Measurements from ENCODE around the gene BCL2L13. TPM values are rescaled to one million over a fixed set of nuclear protein-coding genes. Genes with fewer than 3 reads are reported as not detected.
"Not testable (repeated sequence)": the region's sequence is repeated elsewhere in the genome, so short reads cannot be mapped to it uniquely, and the experiment has no call there.

BCL2L13 gene
- total RNA-seq, 1 donor: 32.0 TPM

GRCh38 chr22:17692841-17693240 lies 54.3 kb downstream of the BCL2L13 start:
- no peak for DNase-seq (ENCODE audit: low read depth in 2 of 3, low spot score in 2 of 3)

GRCh38 chr22:17694193-17694592 lies 55.6 kb downstream of the BCL2L13 start:
- DNase-seq (ENCODE audit: low read depth in 2 of 3, low spot score in 2 of 3): no peak

DNA sequence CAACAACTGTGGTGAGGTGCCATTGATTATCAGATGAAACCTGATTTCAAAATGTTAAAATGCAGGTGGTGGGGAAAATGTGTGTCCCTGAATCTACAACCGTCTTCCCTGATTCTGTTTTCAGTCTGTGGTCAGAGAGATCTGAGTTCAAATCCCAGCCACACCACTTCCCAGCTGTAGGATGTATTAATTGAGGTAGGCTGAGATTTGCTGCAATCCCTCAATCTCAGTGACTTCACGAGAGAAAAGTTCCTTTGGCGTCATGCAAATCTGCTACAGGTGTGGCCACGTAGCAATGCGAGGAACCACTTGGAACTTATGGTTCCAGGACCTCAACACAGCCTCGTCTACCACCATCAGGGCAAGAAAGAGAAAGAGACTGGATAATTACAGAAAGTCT lies 56.2 kb downstream of the BCL2L13 start:
- DNase-seq (ENCODE audit: low read depth in 2 of 3, low spot score in 2 of 3): no peak

DNA sequence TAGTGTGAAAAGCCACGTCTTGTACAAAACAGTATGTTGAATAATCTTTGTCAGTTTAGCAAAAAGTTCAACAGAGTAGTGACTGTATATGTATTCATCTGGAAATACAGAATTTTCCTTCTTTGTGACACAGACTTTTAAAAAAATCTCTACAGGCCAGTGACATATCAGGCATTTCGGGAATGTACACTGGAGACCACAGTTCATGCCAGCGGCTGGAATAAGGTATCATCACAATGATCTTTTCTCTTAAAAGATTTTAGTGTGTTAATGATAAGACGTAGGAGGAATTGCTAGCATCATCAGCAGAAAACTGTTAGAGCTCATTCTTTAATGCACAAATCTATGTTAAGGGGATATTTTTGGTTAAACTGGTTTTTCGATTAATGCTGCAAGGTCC lies 57.4 kb downstream of the BCL2L13 start:
- DNase-seq (ENCODE audit: low read depth in 2 of 3, low spot score in 2 of 3): no peak

DNA sequence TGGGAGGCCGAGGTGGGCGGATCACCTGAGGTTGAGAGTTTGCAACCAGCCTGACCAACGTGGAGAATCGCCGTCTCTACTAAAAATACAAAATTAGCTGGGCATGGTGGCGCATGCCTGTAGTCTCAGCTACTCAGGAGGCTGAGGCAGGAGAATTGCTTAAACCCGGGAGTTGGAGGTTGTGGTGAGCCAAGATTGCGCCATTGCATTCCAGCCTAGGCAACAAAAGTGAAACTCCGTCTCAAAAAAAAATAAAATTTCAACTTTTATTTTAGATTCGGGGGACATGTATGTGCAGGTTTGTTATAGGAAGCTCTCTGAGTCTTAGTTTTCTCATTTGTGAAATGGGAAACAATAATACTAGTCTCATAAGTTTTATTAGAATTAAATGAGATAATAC lies 58.6 kb downstream of the BCL2L13 start:
- not testable (repeated sequence) for DNase-seq (ENCODE audit: low read depth in 2 of 3, low spot score in 2 of 3)

GRCh38 chr22:17698276-17698675 lies 59.7 kb downstream of the BCL2L13 start:
- not testable (repeated sequence) for DNase-seq (ENCODE audit: low read depth in 2 of 3, low spot score in 2 of 3)

- no peak for DNase-seq (ENCODE audit: low read depth in 2 of 3, low spot score in 2 of 3)
These were observed 60.4 kb downstream of the BCL2L13 start for GRCh38 chr22:17698948-17699347.

GRCh38 chr22:17699696-17700340 lies 61.3 kb downstream of the BCL2L13 start:
- DNase-seq (ENCODE audit: low read depth in 2 of 3, low spot score in 2 of 3): no peak

- no peak for DNase-seq (ENCODE audit: low read depth in 2 of 3, low spot score in 2 of 3)
These were observed 62.2 kb downstream of the BCL2L13 start for GRCh38 chr22:17700778-17701177.

- DNase-seq (ENCODE audit: low read depth in 2 of 3, low spot score in 2 of 3): no peak
These were observed 65.3 kb downstream of the BCL2L13 start for GRCh38 chr22:17703811-17704210.

DNA sequence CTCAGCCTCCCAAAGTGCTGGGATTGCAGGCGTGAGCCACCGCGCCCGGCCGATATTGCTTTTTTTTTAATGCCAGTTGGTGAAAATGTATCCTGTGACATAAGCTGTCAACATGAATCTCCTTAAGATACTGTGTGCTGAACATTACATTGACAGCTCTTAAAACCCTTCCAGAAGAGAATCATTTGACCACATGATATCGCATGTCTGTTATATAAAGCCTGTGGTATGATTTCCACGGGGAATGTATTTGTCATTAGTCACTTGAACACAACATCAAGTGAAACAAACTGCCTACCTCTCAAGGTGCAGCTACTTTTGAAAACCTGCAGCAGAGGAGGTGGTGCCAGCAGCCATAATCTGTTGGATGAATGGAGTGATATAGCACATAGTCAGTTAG lies 67.0 kb downstream of the BCL2L13 start:
- DNase-seq (ENCODE audit: low read depth in 2 of 3, low spot score in 2 of 3): no peak

DNA sequence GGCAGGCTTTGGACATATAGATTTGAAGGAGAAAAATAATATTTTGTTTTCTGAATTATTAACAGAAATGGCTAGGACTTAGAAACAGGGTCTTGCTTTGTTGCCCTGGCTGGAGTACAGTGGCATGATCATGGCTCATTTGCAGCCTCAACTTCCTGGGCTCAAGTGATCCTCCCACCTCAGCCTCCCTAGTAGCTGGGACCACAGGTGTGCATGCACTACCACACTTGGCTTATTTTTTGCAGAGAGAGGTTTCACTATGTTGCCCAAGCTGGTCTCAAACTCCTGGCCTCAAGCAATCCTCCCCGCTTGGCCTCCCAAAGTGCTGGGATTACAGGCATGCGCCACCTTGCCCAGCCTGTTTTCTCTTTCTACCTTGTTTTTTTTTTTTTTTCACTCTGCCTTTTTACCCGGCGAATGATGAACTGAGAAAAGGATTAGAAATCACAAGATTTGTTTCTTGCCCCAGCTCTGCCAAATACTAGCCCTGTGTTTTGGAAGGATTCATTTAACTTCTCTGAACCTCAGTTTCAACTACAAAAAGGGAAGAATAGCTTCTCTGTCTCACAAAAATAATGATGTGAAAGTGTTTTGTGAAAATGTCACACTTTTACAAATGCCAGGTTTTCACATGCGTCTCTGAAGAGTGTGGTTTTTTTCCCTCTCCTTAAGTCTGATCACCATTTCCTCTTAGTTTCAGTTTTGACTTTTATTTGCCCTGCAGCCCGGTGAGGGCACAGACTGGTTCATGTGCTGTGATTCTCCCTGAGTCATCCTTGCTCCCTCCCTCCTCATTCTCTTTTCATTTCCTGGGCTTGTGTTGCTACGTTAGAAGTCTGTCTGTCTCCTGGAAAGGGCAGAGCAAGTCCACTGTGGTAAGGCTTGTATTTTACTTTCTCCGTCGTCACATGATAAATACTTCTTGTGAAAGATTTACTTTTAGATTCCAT lies 67.7 kb downstream of the BCL2L13 start:
- DNase-seq (ENCODE audit: low read depth in 2 of 3, low spot score in 2 of 3): peak in 2 of 3 donors; percentile 79 to 86

- DNase-seq (ENCODE audit: low read depth in 2 of 3, low spot score in 2 of 3): no peak
These were observed 68.4 kb downstream of the BCL2L13 start for GRCh38 chr22:17706947-17707346.

GRCh38 chr22:17707526-17707925 lies 69.0 kb downstream of the BCL2L13 start:
- DNase-seq (ENCODE audit: low read depth in 2 of 3, low spot score in 2 of 3): no peak

GRCh38 chr22:17710023-17710422 lies 71.5 kb downstream of the BCL2L13 start:
- DNase-seq (ENCODE audit: low read depth in 2 of 3, low spot score in 2 of 3): no peak

GRCh38 chr22:17712441-17712840 lies 73.9 kb downstream of the BCL2L13 start:
- no peak for DNase-seq (ENCODE audit: low read depth in 2 of 3, low spot score in 2 of 3)

DNA sequence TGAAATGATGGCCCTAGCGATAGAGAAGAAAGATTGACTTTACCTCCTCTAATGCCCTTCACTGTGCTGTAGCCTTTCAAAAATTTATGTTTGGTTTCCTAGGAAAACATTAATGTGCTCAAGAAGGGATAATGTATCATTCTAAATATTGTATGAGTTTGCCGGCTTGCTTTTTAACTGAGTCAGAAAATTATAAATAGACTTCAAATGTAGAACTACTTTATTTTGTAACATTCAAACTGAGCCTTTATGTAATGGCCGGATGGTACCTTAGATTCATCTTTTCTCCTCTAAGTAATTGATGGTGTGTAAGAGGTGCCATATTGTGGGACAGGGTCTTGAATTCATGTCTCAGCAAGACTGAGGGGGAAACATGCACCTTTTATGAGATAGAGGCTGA lies 78.0 kb downstream of the BCL2L13 start:
- no peak for DNase-seq (ENCODE audit: low read depth in 2 of 3, low spot score in 2 of 3)

- no peak for DNase-seq (ENCODE audit: low read depth in 2 of 3, low spot score in 2 of 3)
These were observed 79.2 kb downstream of the BCL2L13 start for GRCh38 chr22:17717708-17718107.

GRCh38 chr22:17719911-17720310 lies 81.4 kb downstream of the BCL2L13 start:
- DNase-seq (ENCODE audit: low read depth in 2 of 3, low spot score in 2 of 3): no peak

DNA sequence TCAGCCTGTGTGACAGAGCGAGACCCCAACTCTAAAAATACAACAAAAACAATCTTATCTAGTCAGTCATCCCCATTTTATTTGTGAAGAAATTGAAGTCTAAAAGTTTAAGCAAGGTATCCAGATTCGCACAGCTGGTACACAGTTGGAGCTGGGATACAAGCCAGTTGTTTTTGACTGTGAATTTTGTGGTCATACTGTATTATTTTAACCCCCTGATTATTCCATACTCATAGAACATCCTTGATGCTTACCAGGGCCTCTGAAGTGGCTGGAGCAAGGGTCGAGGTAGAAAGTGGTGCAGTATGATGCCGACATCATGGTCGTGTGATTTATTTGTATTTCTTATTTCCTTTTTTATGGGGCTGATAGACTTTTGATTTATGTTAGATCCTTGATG lies 85.7 kb downstream of the BCL2L13 start:
- DNase-seq (ENCODE audit: low read depth in 2 of 3, low spot score in 2 of 3): no peak

DNA sequence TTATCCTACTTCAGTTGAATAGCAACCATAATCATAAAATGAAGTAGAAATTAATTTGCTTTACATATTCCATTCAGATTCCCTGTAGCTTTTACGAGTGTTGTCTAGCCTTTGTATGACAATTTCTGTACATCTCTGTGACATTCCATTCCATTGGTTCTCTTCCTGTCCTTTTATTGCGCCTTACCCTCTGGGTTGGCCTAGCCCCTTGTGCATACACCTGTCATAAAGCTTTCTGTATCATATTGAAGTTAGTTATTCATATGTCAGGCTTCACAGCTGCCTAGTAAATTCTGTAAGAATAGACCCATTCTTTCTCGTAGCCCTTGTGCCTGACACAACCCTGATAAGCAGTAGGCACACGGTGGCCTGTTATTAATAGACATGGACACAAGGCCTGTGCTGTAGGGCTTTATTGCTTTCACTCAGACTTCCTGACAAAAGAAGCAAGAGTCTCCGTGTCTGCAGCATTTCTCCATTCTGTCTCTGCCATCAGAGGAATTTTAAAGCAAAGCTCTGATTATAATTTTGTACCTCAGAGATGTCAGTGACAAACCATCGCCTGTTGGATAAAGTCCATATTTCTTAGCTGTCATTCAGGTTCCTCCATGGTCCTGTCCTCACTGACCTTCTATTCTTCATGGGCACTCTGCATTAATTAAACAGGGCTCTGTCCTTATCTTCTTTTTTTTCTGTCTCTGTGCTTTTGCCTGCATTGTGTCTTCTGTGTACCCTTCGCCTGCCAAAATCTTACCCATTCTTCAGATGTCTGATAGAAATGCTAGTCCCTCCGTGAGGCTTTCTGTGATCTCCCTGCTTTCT lies 86.3 kb downstream of the BCL2L13 start:
- no peak for DNase-seq (ENCODE audit: low read depth in 2 of 3, low spot score in 2 of 3)

Measured in hematopoietic multipotent progenitor cell (in vitro differentiated cells).